HEK293T (cell line): ENCODE measurements around the gene CREB3.

Source experiments
- ARNT ChIP-seq: fragments of 450-650 bp; IDR thresholded peaks from 2 replicates; pipeline ENCODE4 v1.6.1; 2017; ENCODE audit warnings: mild to moderate bottlenecking
- ELF4 ChIP-seq: fragments of 450-650 bp; IDR thresholded peaks from 2 replicates; pipeline ENCODE4 v1.6.1; 2017; ENCODE audit warnings: antibody characterized with exemption
- FOXA1 ChIP-seq: fragments of 450-650 bp; IDR thresholded peaks from 2 replicates; pipeline ENCODE4 v1.6.1; 2016; ENCODE audit warnings: mild to moderate bottlenecking
- FOXK2 ChIP-seq: fragments of 450-650 bp; IDR thresholded peaks from 2 replicates; pipeline ENCODE4 v1.6.1; 2016; ENCODE audit warnings: mild to moderate bottlenecking
- FOXM1 ChIP-seq: fragments of 450-650 bp; IDR thresholded peaks from 2 replicates; pipeline ENCODE4 v1.6.1; 2017; ENCODE audit warnings: mild to moderate bottlenecking, borderline replicate concordance
- LEF1 ChIP-seq: fragments of 450-650 bp; IDR thresholded peaks from 2 replicates; pipeline ENCODE4 v1.6.1; 2017; ENCODE audit warnings: mild to moderate bottlenecking, borderline replicate concordance
- NFRKB ChIP-seq: fragments of 450-650 bp; IDR thresholded peaks from 2 replicates; pipeline ENCODE4 v1.6.1; 2016; ENCODE audit warnings: mild to moderate bottlenecking, moderate library complexity
- SP1 ChIP-seq: fragments of 450-650 bp; IDR thresholded peaks from 2 replicates; pipeline ENCODE4 v1.6.1; 2017
- TF ChIP-seq, protein P1 (sequence below): fragments of 450-650 bp; IDR thresholded peaks from 2 replicates; pipeline ENCODE4 v1.6.1; 2016

DNA sequence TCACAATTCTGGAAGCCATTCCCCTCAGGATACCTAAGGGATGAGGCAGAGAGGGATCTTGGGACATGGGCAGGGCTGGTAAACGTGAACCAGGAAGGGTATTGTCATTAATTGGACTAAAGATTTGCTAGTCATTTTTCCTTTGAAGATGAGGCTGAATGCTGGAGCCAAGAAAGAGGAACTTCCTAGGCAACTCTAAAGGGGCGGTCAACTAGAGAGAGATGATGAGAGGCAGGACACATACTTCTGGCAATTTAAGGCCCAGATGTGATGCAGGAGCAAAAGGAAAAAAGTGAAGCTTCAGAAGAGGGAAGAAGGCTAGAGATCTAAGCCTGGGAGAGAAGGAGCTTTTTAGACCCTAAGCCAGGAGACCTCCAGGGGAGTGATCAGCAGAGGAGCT, 11.0 kb downstream of the CREB3 start:
- TF ChIP-seq NFRKB (no peak), ARNT (no peak), FOXM1 (no peak), ELF4 (no peak), FOXA1 (no peak), SP1 (no peak), FOXK2 (no peak), LEF1 (no peak)
- TF ChIP-seq, protein P1, sequence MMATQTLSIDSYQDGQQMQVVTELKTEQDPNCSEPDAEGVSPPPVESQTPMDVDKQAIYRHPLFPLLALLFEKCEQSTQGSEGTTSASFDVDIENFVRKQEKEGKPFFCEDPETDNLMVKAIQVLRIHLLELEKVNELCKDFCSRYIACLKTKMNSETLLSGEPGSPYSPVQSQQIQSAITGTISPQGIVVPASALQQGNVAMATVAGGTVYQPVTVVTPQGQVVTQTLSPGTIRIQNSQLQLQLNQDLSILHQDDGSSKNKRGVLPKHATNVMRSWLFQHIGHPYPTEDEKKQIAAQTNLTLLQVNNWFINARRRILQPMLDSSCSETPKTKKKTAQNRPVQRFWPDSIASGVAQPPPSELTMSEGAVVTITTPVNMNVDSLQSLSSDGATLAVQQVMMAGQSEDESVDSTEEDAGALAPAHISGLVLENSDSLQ, result no peak
